Pancreas (tissue), 10 donors: ENCODE data around the gene GPC5. TPM values are rescaled to one million over a fixed set of nuclear protein-coding genes. Genes with fewer than 3 reads are reported as not detected.
"Not testable (repeated sequence)": the region's sequence is repeated elsewhere in the genome, so short reads cannot be mapped to it uniquely, and the experiment has no call there.

Experiments used
- ATAC-seq, 4 donors: fragments of 200-7000 bp; cut with Tn5 transposase; one replicate each; pipeline versions ENCODE4 v1.8.0 to v1.9.1; 2020; ENCODE audit warnings: mild to moderate bottlenecking in 4 of 4, moderate library complexity in 4 of 4
- DNase-seq, 6 donors: peaks; one replicate each; pipeline ENCODE4 v3.0.0-alpha.2; 2020
- FAIRE-seq: peaks from 2 replicates; lab custom pipeline; 2012; peaks lifted over from hg19 to GRCh38; lab: Jason Lieb, UNC
- H3K27ac ChIP-seq, 4 donors: fragments of 200-600 bp; sonication (generic); 1 replicate in 3 of 4; 2 replicates in 1 of 4; pipeline versions ENCODE4 v1.5.0 to v1.8.0; 2020
- H3K27me3 ChIP-seq, 4 donors: fragments of 200-600 bp; one replicate each; pipeline ENCODE4 v1.8.0; 2021
- H3K36me3 ChIP-seq, 3 donors: fragments of 200-600 bp; sonication (generic) in 1 of 3; one replicate each; pipeline versions ENCODE4 v1.5.0 to v1.8.0; 2020 to 2021
- H3K4me1 ChIP-seq, 3 donors: fragments of 200-600 bp; one replicate each; pipeline ENCODE4 v1.8.0; 2021
- H3K4me3 ChIP-seq, 4 donors: fragments of 200-600 bp; sonication (generic) in 2 of 4; one replicate each; pipeline versions ENCODE4 v1.5.0 to v1.8.0; 2020 to 2021
- H3K9me3 ChIP-seq, 4 donors: fragments of 200-600 bp; one replicate each; pipeline ENCODE4 v1.8.0; 2021
- CTCF ChIP-seq, 4 donors: fragments of 200-600 bp; sonication (generic) in 3 of 4; IDR thresholded peaks; one replicate each; pipeline versions ENCODE4 v1.5.0 to v1.8.0; 2021; ENCODE audit warnings: antibody characterized with exemption in 4 of 4
- WGBS, 2 donors: extraction: QIAGEN DNeasy Blood & Tissue Kit; methylation state at CpG; one replicate each; pipeline ENCODE4 v1.1.7; 2013; 5-methylcytosine and 5-hydroxymethylcytosine counted together
- intact Hi-C, 3 donors: fragments of 100-400 bp; cut with DNase I; formaldehyde crosslinking; loops; one replicate each; pipeline versions ENCODE4 v1.11.1 to v1.14.2; 2022
- polyA plus RNA-seq, 2 donors: library from polyadenylated mRNA; stranded (reverse); fragments of 200-250 nt; gene quantifications; one replicate each; pipeline ENCODE4 v1.2.3, GENCODE V29; 2013
- total RNA-seq, 6 donors: library from RNA; stranded (reverse); fragmentation: NEBNext Ultra II Directional in 4 of 6; extraction: Animal tissue kit (Norgen Biotek cat#: 25700) in 4 of 6; gene quantifications; one replicate each; pipeline versions ENCODE4 v1.2.1 to v1.2.4, GENCODE V29; 2021 to 2023
- donor health status: healthy with polysubstance abuse.
- donor health status: DM: no; HTN: no; CAD: no; lungs with moderate emphysema.
- donor health status: DM: no; HTN: no; CAD: no.
- donor health status: control.
- donor health status: control.
- donor health status: Bipolar disorder and iron deficiency.
- donor health status: DM: yes; HTN: yes; CAD: no.
- donor health status: DM: no; HTN: no; CAD: no.
- donor health status: DM: no; HTN: no; CAD: no.
- donor health status: DM: yes; HTN: yes; CAD: no.

Gene GPC5
- total and polyA plus RNA-seq, 8 donors = 0.12 to 0.35 (median 0.35) TPM; not detected in 5

- intact Hi-C loops = no loop called here
- Histone ChIP-seq H3K4me1 (no peaks in the 10 kb centered on the region), H3K4me3 (no peak overlapping the region), H3K36me3 (no peaks in the 10 kb centered on the region), H3K9me3 (no peaks in the 10 kb centered on the region), H3K27ac (no peak overlapping the region), H3K27me3 (no peaks in the 10 kb centered on the region)
- FAIRE-seq (no peak), ATAC-seq (no peak), DNase-seq (no peak)
- WGBS, 2 donors = 36% methylated on average over 11 of the region's 11 CpGs
- TF ChIP-seq CTCF (IDR thresholded peaks at IDR 0.05) = no peak
Observed at GRCh38 chr13:91797567-91797966, 399.1 kb downstream of the GPC5 start.

- H3K27ac ChIP-seq, H3K27me3 ChIP-seq, DNase-seq, H3K9me3 ChIP-seq, ATAC-seq, H3K36me3 ChIP-seq, intact Hi-C loops, FAIRE-seq, H3K4me3 ChIP-seq, H3K4me1 ChIP-seq: not testable (repeated sequence)
- WGBS, 2 donors = 67 to 93% methylated on average over 3 of the region's 3 CpGs
Observed at GRCh38 chr13:91798338-91798737, 399.9 kb downstream of the GPC5 start.

GRCh38 chr13:91801772-91802171 is 403.4 kb downstream of the GPC5 start:
- H3K27me3 ChIP-seq, H3K4me3 ChIP-seq, DNase-seq, H3K4me1 ChIP-seq, intact Hi-C loops, H3K36me3 ChIP-seq, H3K9me3 ChIP-seq, ATAC-seq, FAIRE-seq, H3K27ac ChIP-seq: not testable (repeated sequence)
- 70 to 72% methylated on average over 3 of the region's 3 CpGs for WGBS, 2 donors

- H3K9me3 ChIP-seq = no peaks in the 10 kb centered on the region
- H3K4me3 ChIP-seq = no peak overlapping the region
- DNase-seq (no peak), ATAC-seq (no peak), FAIRE-seq (peak; percentile 53)
- intact Hi-C loops = no loop called here
- H3K27ac ChIP-seq = no peak overlapping the region
- H3K4me1 ChIP-seq = no peaks in the 10 kb centered on the region
- H3K27me3 ChIP-seq = no peaks in the 10 kb centered on the region
- no peak for TF ChIP-seq CTCF (IDR thresholded peaks at IDR 0.05)
- H3K36me3 ChIP-seq = no peaks in the 10 kb centered on the region
Observed at GRCh38 chr13:91802957-91803356, 404.5 kb downstream of the GPC5 start.

GRCh38 chr13:91804724-91805123 is 406.3 kb downstream of the GPC5 start:
- Histone ChIP-seq H3K9me3 (no peaks in the 10 kb centered on the region), H3K27ac (no peak overlapping the region), H3K27me3 (no peaks in the 10 kb centered on the region), H3K4me3 (no peak overlapping the region), H3K4me1 (no peaks in the 10 kb centered on the region), H3K36me3 (no peaks in the 10 kb centered on the region)
- no peak for FAIRE-seq
- intact Hi-C loops = no loop called here
- WGBS, 2 donors = 50 to 57% methylated on average over 1 of the region's 1 CpG
- ATAC-seq = no peak
- no peak for DNase-seq
- no peak for TF ChIP-seq CTCF (IDR thresholded peaks at IDR 0.05)

GRCh38 chr13:91805605-91806004 is 407.2 kb downstream of the GPC5 start:
- DNase-seq = no peak
- Histone ChIP-seq H3K36me3 (no peaks in the 10 kb centered on the region), H3K9me3 (no peaks in the 10 kb centered on the region), H3K4me1 (no peaks in the 10 kb centered on the region), H3K4me3 (no peak overlapping the region), H3K27ac (no peak overlapping the region), H3K27me3 (no peaks in the 10 kb centered on the region)
- intact Hi-C loops = no loop called here
- TF ChIP-seq CTCF (IDR thresholded peaks at IDR 0.05) = no peak
- no peak for ATAC-seq
- no peak for FAIRE-seq
- 56 to 67% methylated on average over 1 of the region's 1 CpG for WGBS, 2 donors
